Smooth muscle cell (in vitro differentiated cells): Measurements from ENCODE around the gene TRIM7. TPM values are rescaled to one million over a fixed set of nuclear protein-coding genes. Genes with fewer than 3 reads are reported as not detected.
"Not testable (repeated sequence)": the region's sequence is repeated elsewhere in the genome, so short reads cannot be mapped to it uniquely, and the experiment has no call there.

Experiments
- DNase-seq: peaks from one replicate; lab custom pipeline; 2025; ENCODE audit not compliant: unreplicated experiment; lab: John Stamatoyannopoulos, UW
- H2AFZ ChIP-seq: fragments of 200-600 bp; sonication (generic); 2 replicates; pipeline ENCODE4 v1.6.0; 2016; ENCODE audit warnings: antibody characterized with exemption, low read depth, mild to moderate bottlenecking
- H3F3A ChIP-seq: fragments of 200-600 bp; sonication (generic); 2 replicates; pipeline ENCODE4 v1.6.0; 2017; ENCODE audit warnings: antibody characterized with exemption, low read depth
- H3K27ac ChIP-seq: fragments of 200-600 bp; sonication (generic); 2 replicates; pipeline ENCODE4 v1.5.1; 2016; ENCODE audit warnings: low read depth, mild to moderate bottlenecking
- H3K27me3 ChIP-seq: fragments of 200-600 bp; sonication (generic); 2 replicates; pipeline ENCODE4 v1.6.1; 2016; ENCODE audit warnings: low read depth, mild to moderate bottlenecking
- H3K36me3 ChIP-seq: fragments of 200-600 bp; sonication (generic); 2 replicates; pipeline ENCODE4 v1.5.1; 2016; ENCODE audit warnings: low read depth
- H3K4me1 ChIP-seq: fragments of 200-600 bp; sonication (generic); 2 replicates; pipeline ENCODE4 v1.5.1; 2016; ENCODE audit warnings: low read depth
- H3K4me2 ChIP-seq: fragments of 200-600 bp; sonication (generic); 2 replicates; pipeline ENCODE4 v1.6.0; 2016; ENCODE audit warnings: mild to moderate bottlenecking
- H3K4me3 ChIP-seq: fragments of 200-600 bp; sonication (generic); 2 replicates; pipeline ENCODE4 v1.5.1; 2016; ENCODE audit warnings: mild to moderate bottlenecking
- H3K79me2 ChIP-seq: fragments of 200-600 bp; sonication (generic); 2 replicates; pipeline ENCODE4 v1.6.0; 2016; ENCODE audit warnings: low read depth, mild to moderate bottlenecking
- H3K9ac ChIP-seq: fragments of 200-600 bp; sonication (generic); 2 replicates; pipeline ENCODE4 v1.6.0; 2016; ENCODE audit warnings: low read depth
- H3K9me3 ChIP-seq: fragments of 200-600 bp; sonication (generic); replicated peaks from 2 replicates; pipeline ENCODE4 v1.5.1; 2016; ENCODE audit warnings: low read depth
- H4K20me1 ChIP-seq: fragments of 200-600 bp; sonication (generic); 2 replicates; pipeline ENCODE4 v1.6.0; 2016; ENCODE audit warnings: low read depth
- WGBS: methylation state at CpG from one replicate; pipeline ENCODE4 v1.1.7; 2016; ENCODE audit warnings: low lambda C conversion rate; 5-methylcytosine and 5-hydroxymethylcytosine counted together
- microRNA-seq: library from miRNA; unstranded; fragments of <30 nt; microRNA quantifications from one replicate; pipeline ENCODE4, GENCODE V29; 2016; ENCODE audit warnings: borderline number of aligned reads
- polyA plus RNA-seq: library from polyadenylated mRNA; unstranded; fragments of >200 nt; fragmentation: Nextera tagmentation; extraction: Ambion mirVana; gene quantifications from 2 replicates; pipeline ENCODE4 v1.2.1, GENCODE V29; 2016
- small RNA-seq: library from RNA; depleted of rRNA; stranded (forward); fragments of <200 nt; gene quantifications from one replicate; pipeline ENCODE3, GENCODE V24; 2014
- total RNA-seq: library from RNA; depleted of rRNA; stranded (reverse); fragments of >200 nt; gene quantifications from 2 replicates; pipeline ENCODE4 v1.2.3, GENCODE V29; 2014
- TF ChIP-seq, protein P1 (sequence below): fragments of 200-600 bp; sonication (generic); IDR thresholded peaks from 2 replicates; pipeline ENCODE4 v1.5.1; 2017; ENCODE audit warnings: borderline replicate concordance, mild to moderate bottlenecking, antibody characterized with exemption; ENCODE audit not compliant: insufficient read depth, poor library complexity, severe bottlenecking

Gene TRIM7
- total and polyA plus RNA-seq, 2 experiments from 2014 or later, result not detected

GRCh38 chr5:181149355-181149754 is 55.6 kb downstream of the TRIM7 start:
- Histone ChIP-seq H3K4me3 (no peak overlapping the region), H2AFZ (no peak overlapping the region), H3K27ac (no peak overlapping the region), H3K36me3 (no peaks in the 10 kb centered on the region), H3K4me2 (no peak overlapping the region), H3K9ac (no peak overlapping the region), H3K79me2 (no peaks in the 10 kb centered on the region), H3F3A (no peaks in the 10 kb centered on the region), H3K9me3 (no peaks in the 10 kb centered on the region), H4K20me1 (no peaks in the 10 kb centered on the region), H3K27me3 (no peaks in the 10 kb centered on the region), H3K4me1 (no peaks in the 10 kb centered on the region)
- WGBS, result 72% methylated on average over 6 of the region's 6 CpGs
- TF ChIP-seq, protein P1, sequence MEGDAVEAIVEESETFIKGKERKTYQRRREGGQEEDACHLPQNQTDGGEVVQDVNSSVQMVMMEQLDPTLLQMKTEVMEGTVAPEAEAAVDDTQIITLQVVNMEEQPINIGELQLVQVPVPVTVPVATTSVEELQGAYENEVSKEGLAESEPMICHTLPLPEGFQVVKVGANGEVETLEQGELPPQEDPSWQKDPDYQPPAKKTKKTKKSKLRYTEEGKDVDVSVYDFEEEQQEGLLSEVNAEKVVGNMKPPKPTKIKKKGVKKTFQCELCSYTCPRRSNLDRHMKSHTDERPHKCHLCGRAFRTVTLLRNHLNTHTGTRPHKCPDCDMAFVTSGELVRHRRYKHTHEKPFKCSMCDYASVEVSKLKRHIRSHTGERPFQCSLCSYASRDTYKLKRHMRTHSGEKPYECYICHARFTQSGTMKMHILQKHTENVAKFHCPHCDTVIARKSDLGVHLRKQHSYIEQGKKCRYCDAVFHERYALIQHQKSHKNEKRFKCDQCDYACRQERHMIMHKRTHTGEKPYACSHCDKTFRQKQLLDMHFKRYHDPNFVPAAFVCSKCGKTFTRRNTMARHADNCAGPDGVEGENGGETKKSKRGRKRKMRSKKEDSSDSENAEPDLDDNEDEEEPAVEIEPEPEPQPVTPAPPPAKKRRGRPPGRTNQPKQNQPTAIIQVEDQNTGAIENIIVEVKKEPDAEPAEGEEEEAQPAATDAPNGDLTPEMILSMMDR, result no peak
- no peak for DNase-seq

GRCh38 chr5:181146927-181147636 is 57.9 kb downstream of the TRIM7 start, which contains the start of gene OR2V2:
Gene OR2V2, plus strand, starts transcription at chr5:181147586. Its CDS starts 7,357 bp downstream, at chr5:181154943.
- not testable (repeated sequence) for H3K4me3 ChIP-seq, H3K4me2 ChIP-seq, H3K79me2 ChIP-seq, H3K36me3 ChIP-seq, DNase-seq, H3K9ac ChIP-seq, H2AFZ ChIP-seq, H4K20me1 ChIP-seq, H3F3A ChIP-seq, H3K9me3 ChIP-seq, H3K4me1 ChIP-seq, H3K27me3 ChIP-seq, H3K27ac ChIP-seq
- WGBS, result 60% methylated on average over 7 of the region's 7 CpGs

GRCh38 chr5:181145133-181145532 is 59.9 kb downstream of the TRIM7 start:
- H3K4me1 ChIP-seq, result no peaks in the 10 kb centered on the region
- H4K20me1 ChIP-seq, result no peaks in the 10 kb centered on the region
- no peaks in the 10 kb centered on the region for H3F3A ChIP-seq
- no peaks in the 10 kb centered on the region for H3K27me3 ChIP-seq
- DNase-seq, result no peak
- no peaks in the 10 kb centered on the region for H3K36me3 ChIP-seq
- TF ChIP-seq, protein P1, result no peak
- 62% methylated on average over 1 of the region's 1 CpG for WGBS
- H2AFZ ChIP-seq, result no peak overlapping the region
- no peak overlapping the region for H3K27ac ChIP-seq
- H3K9me3 ChIP-seq, result no peaks in the 10 kb centered on the region
- H3K79me2 ChIP-seq, result no peaks in the 10 kb centered on the region
- no peak overlapping the region for H3K9ac ChIP-seq
- no peak overlapping the region for H3K4me3 ChIP-seq
- no peak overlapping the region for H3K4me2 ChIP-seq

Small RNA genes lying within 50 kb of the gene (microRNA-seq; reads per million reads assigned to microRNA genes)
- gene MIR4638, result 2.9 reads per million

Small RNA genes lying within 50 kb of the gene (small RNA-seq; reads per million reads assigned to genes)
- gene MIR4638, result not detected
- not detected for gene SNORD95
- not detected for gene SNORD96A

Other genes starting within 250 kb of the TRIM7 start
- gene BTNL3, start 216.3 kb downstream of the TRIM7 start, total RNA-seq, result not detected in 2 replicates
- gene BTNL3, start 216.3 kb downstream of the TRIM7 start, polyA plus RNA-seq, result not detected in 2 replicates
- not detected in 2 replicates for gene BTNL9, start 164.9 kb downstream of the TRIM7 start, total RNA-seq
- gene BTNL9, start 164.9 kb downstream of the TRIM7 start, polyA plus RNA-seq, result not detected in 2 replicates
- not detected in 2 replicates for gene OR2V1, start 74.0 kb downstream of the TRIM7 start, total RNA-seq
- not detected in 2 replicates for gene OR2V1, start 74.0 kb downstream of the TRIM7 start, polyA plus RNA-seq
- gene OR2V2, start 57.6 kb downstream of the TRIM7 start, total RNA-seq, result not detected in 2 replicates
- not detected in 2 replicates for gene OR2V2, start 57.6 kb downstream of the TRIM7 start, polyA plus RNA-seq
- 6.3 and 7.5 TPM in 2 replicates for gene TRIM41, start 18.1 kb upstream of the TRIM7 start, total RNA-seq
- 2.4 and 2.6 TPM in 2 replicates for gene TRIM41, start 18.1 kb upstream of the TRIM7 start, polyA plus RNA-seq
- 2,098 and 2,144 TPM in 2 replicates for gene RACK1, start 38.7 kb upstream of the TRIM7 start, total RNA-seq
- gene RACK1, start 38.7 kb upstream of the TRIM7 start, polyA plus RNA-seq, result 617 and 686 TPM in 2 replicates
- gene TRIM52, start 55.9 kb upstream of the TRIM7 start, total RNA-seq, result 5.0 and 6.9 TPM in 2 replicates
- gene TRIM52, start 55.9 kb upstream of the TRIM7 start, polyA plus RNA-seq, result 3.2 and 4.8 TPM in 2 replicates
- gene OR4F3, start 162.1 kb upstream of the TRIM7 start, total RNA-seq, result 0.27 TPM in 1 of 2 replicates, not detected in the other
- gene OR4F3, start 162.1 kb upstream of the TRIM7 start, polyA plus RNA-seq, result not detected in 2 replicates